Calu3 (cell line): ENCODE data around the gene MAP7. TPM values are rescaled to one million over a fixed set of nuclear protein-coding genes. Genes with fewer than 3 reads are reported as not detected.

Source experiments
- BruUV-seq: library from RNA; stranded (reverse); fragments of 400-500 nt; replicated peaks from 2 replicates; lab custom pipeline; 2021; lab: Mats Ljungman, UMichigan
- CTCF ChIA-PET: fragments of 300-600 bp; sonication (Branson Sonifier 250); formaldehyde crosslinking; loops from one replicate; lab custom pipeline; 2022; ENCODE audit warnings: antibody characterized with exemption; lab: Charles Lee
- DNase-seq: peaks from one replicate; pipeline ENCODE4 v3.0.0; 2022
- H3K27ac Mint-ChIP-seq: one replicate; pipeline ENCODE4 v1.8.0; 2022; ENCODE audit warnings: mixed read lengths; ENCODE audit not compliant: unreplicated experiment
- H3K27me3 Mint-ChIP-seq: one replicate; pipeline ENCODE4 v1.8.0; 2022; ENCODE audit warnings: mixed read lengths; ENCODE audit not compliant: unreplicated experiment
- H3K36me3 Mint-ChIP-seq: one replicate; pipeline ENCODE4 v1.8.0; 2022; ENCODE audit warnings: mild to moderate bottlenecking, moderate library complexity, mixed read lengths; ENCODE audit not compliant: insufficient read depth, unreplicated experiment
- H3K4me1 Mint-ChIP-seq: one replicate; pipeline ENCODE4 v1.8.0; 2022; ENCODE audit warnings: mild to moderate bottlenecking, low read depth, mixed read lengths; ENCODE audit not compliant: unreplicated experiment
- H3K4me3 Mint-ChIP-seq: one replicate; pipeline ENCODE4 v1.8.0; 2022; ENCODE audit warnings: mild to moderate bottlenecking, low read depth, moderate library complexity, mixed read lengths; ENCODE audit not compliant: unreplicated experiment
- H3K9me3 Mint-ChIP-seq: one replicate; pipeline ENCODE4 v1.8.0; 2022; ENCODE audit warnings: low read depth, mixed read lengths; ENCODE audit not compliant: unreplicated experiment
- intact Hi-C: fragments of 100-400 bp; cut with micrococcal nuclease; formaldehyde crosslinking; loops from one replicate; pipeline ENCODE4 v1.10.0; 2022; ENCODE audit not compliant: unreplicated experiment
- total RNA-seq: library from RNA; stranded (reverse); gene quantifications from 2 replicates; pipeline ENCODE4 v1.2.3, GENCODE V29; 2022
- TF ChIP-seq, protein P1 (sequence below): fragments of 200-600 bp; IDR thresholded peaks from one replicate; pipeline ENCODE4 v1.8.0; 2022; ENCODE audit warnings: antibody characterized with exemption; ENCODE audit not compliant: unreplicated experiment

MAP7 gene
- total RNA-seq, 1 experiment from 2014 or later: 30.1 TPM

DNA sequence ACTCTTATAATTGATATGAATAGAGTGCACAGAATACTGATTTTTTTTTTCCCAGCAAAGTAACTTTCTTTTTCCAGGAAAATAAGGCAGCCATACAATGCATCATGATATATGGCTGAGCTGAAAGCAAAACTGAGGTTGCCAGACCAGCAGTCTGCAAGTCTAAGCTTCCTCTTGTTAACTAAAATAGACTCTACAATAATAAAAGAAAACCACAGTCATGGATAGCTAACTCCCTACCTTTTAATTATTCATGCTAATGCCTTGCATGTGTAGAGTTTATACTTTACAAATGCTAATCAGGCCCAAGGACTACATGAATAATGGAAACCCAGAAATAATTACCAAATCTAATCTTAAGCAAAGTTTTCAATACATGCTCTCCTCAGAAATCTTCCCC, 47.4 kb downstream of the MAP7 start:
- Mint-ChIP-seq H3K36me3 (no peaks in the 10 kb centered on the region), H3K4me3 (no peak overlapping the region), H3K27me3 (no peaks in the 10 kb centered on the region), H3K27ac (no peak overlapping the region), H3K9me3 (no peaks in the 10 kb centered on the region), H3K4me1 (peaks cover 8% of the 10 kb centered on the region)
- CTCF ChIA-PET: no interaction called here
- BruUV-seq: no TSS peak
- no peak for DNase-seq
- TF ChIP-seq, protein P1, sequence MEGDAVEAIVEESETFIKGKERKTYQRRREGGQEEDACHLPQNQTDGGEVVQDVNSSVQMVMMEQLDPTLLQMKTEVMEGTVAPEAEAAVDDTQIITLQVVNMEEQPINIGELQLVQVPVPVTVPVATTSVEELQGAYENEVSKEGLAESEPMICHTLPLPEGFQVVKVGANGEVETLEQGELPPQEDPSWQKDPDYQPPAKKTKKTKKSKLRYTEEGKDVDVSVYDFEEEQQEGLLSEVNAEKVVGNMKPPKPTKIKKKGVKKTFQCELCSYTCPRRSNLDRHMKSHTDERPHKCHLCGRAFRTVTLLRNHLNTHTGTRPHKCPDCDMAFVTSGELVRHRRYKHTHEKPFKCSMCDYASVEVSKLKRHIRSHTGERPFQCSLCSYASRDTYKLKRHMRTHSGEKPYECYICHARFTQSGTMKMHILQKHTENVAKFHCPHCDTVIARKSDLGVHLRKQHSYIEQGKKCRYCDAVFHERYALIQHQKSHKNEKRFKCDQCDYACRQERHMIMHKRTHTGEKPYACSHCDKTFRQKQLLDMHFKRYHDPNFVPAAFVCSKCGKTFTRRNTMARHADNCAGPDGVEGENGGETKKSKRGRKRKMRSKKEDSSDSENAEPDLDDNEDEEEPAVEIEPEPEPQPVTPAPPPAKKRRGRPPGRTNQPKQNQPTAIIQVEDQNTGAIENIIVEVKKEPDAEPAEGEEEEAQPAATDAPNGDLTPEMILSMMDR: no peak
- intact Hi-C loops: no loop called here

DNA sequence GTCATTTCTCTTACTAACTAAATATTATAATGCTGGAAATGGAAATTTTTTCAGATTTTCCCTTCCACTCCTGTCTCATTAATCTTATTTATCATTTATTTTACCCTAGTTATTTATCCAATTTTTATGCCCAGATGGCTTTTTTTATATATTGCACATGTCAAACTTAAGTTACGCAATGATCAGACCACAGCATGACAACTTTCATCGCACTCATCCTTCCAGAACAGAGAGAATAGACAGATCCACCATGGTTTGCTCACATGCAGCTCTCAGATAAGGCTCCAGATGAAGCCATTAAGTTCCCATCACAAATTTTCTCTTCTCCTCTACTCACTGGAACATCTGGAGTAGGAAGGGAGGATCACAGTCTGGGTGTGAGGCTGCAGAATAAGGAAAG, 48.7 kb downstream of the MAP7 start:
- intact Hi-C loops: no loop called here
- CTCF ChIA-PET: no interaction called here
- DNase-seq: no peak
- TF ChIP-seq, protein P1: no peak
- H3K36me3 Mint-ChIP-seq: no peaks in the 10 kb centered on the region
- H3K4me3 Mint-ChIP-seq: no peak overlapping the region
- H3K27me3 Mint-ChIP-seq: no peaks in the 10 kb centered on the region
- BruUV-seq: no TSS peak
- H3K9me3 Mint-ChIP-seq: no peaks in the 10 kb centered on the region
- no peak overlapping the region for H3K27ac Mint-ChIP-seq
- peaks cover 8% of the 10 kb centered on the region for H3K4me1 Mint-ChIP-seq

DNA sequence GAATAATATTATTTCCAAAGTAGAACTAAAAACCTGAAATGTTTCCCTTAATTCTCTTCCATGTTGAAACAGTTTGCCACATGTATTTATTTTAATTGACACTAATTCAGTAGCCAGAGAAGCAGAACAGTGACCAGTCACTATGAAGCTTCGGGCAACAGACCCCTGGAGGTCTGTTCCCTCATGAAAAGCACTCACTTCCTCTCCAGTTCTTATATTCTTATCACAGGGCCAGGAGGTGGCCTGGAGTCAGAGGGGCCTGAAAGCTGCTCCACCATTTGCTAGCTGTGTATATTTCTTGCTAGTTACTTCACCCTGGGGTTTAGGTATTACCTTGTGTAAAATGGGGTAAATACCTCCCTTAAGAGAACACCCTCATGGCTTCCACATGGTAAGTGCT, 49.1 kb downstream of the MAP7 start:
- DNase-seq: no peak
- intact Hi-C loops: no loop called here
- Mint-ChIP-seq H3K27ac (no peak overlapping the region), H3K4me3 (no peak overlapping the region), H3K27me3 (no peaks in the 10 kb centered on the region), H3K9me3 (no peaks in the 10 kb centered on the region), H3K4me1 (peaks cover 4% of the 10 kb centered on the region), H3K36me3 (no peaks in the 10 kb centered on the region)
- CTCF ChIA-PET: interaction anchor here (0.6 kb wide), 1 partner anchor 995 kb away, joined by 11 read pairs; no protein-coding TSS in a partner anchor
- BruUV-seq: no TSS peak
- TF ChIP-seq, protein P1: no peak

DNA sequence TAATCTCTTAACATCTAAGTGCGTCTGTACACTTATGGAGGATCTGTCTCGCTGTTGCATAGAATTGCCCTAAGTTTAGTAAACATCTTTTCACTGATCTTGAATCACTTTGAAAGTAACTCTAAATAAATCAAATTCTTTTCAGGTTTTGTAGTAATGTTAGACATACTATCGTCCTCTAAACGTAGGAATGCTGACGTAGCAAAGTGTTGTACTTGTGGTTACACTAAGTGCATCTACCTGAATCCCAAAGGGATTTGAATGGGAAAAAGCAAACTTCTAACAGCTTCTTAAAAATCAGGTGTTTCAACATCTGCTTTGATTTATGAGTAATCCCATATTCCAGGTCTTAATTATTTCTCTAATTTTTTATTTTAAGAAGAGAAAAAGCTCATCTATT, 49.8 kb downstream of the MAP7 start:
- TF ChIP-seq, protein P1: no peak
- intact Hi-C loops: no loop called here
- H3K27me3 Mint-ChIP-seq: no peaks in the 10 kb centered on the region
- H3K36me3 Mint-ChIP-seq: no peaks in the 10 kb centered on the region
- no TSS peak for BruUV-seq
- no peak for DNase-seq
- no peak overlapping the region for H3K27ac Mint-ChIP-seq
- CTCF ChIA-PET: interaction anchor here (0.6 kb wide), 1 partner anchor 995 kb away, joined by 11 read pairs; no protein-coding TSS in a partner anchor
- H3K4me1 Mint-ChIP-seq: no peaks in the 10 kb centered on the region
- no peaks in the 10 kb centered on the region for H3K9me3 Mint-ChIP-seq
- H3K4me3 Mint-ChIP-seq: no peak overlapping the region
